ENCODE results near the gene CBFA2T3.

GRCh38 chr16:88865310-88865709, 111.7 kb downstream of the CBFA2T3 start:
- TF ChIP-seq CTCF (IDR thresholded peaks at IDR 0.05 in 8 of 11, conservative IDR thresholded peaks at IDR 0.05 in 3 of 11) (no peak), POLR2A (IDR thresholded peaks at IDR 0.05) (no peak)

All from spleen (tissue), 7 donors.